BJ (cell line): ENCODE data around the gene TRPM1. TPM values are rescaled to one million over a fixed set of nuclear protein-coding genes. Genes with fewer than 3 reads are reported as not detected.

Experiments used
- CTCF ChIA-PET: fragments of 350-600 bp; formaldehyde crosslinking; extraction: SDS; loops from one replicate; lab custom pipeline; 2021; ENCODE audit warnings: antibody characterized with exemption, inconsistent platforms; lab: Yijun Ruan, JAX
- POLR2A ChIA-PET: fragments of 300-600 bp; sonication (Branson Sonifier 250); formaldehyde crosslinking; extraction: SDS; loops from one replicate; lab custom pipeline; 2021; ENCODE audit warnings: antibody characterized with exemption; lab: Charles Lee
- DNase-seq: peaks from one replicate; pipeline ENCODE4 v3.0.0-alpha.2; 2011; ENCODE audit warnings: low read depth
- H3K27me3 ChIP-seq: 2 replicates; pipeline ENCODE4 v1.6.0; 2011; ENCODE audit warnings: low read length; ENCODE audit not compliant: control insufficient read depth, insufficient read depth
- H3K36me3 ChIP-seq: 2 replicates; pipeline ENCODE4 v1.5.1; 2011; ENCODE audit warnings: low read length; ENCODE audit not compliant: control insufficient read depth, insufficient read depth
- H3K4me3 ChIP-seq: 2 replicates; pipeline ENCODE4 v1.5.1; 2011; ENCODE audit warnings: low read depth, mild to moderate bottlenecking, control low read depth, low read length
- polyA plus RNA-seq: library from polyadenylated mRNA; depleted of rRNA; stranded (reverse); fragments of >200 nt; gene quantifications from 2 replicates; pipeline ENCODE4 v1.2.3, GENCODE V29; 2011
- TF ChIP-seq, protein P1 (sequence below): IDR thresholded peaks from 2 replicates; pipeline ENCODE4 v1.5.1; 2011; ENCODE audit warnings: low read depth, mild to moderate bottlenecking, control low read depth, inconsistent platforms, low read length, moderate library complexity; ENCODE audit not compliant: insufficient read depth

The TRPM1 gene
- polyA plus RNA-seq, 1 experiment = 0.44 TPM

GRCh38 chr15:31104003-31104402 lies 2.5 kb upstream of the TRPM1 start:
- ChIA-PET POLR2A (no interaction called here), CTCF (no interaction called here)
- TF ChIP-seq, protein P1, sequence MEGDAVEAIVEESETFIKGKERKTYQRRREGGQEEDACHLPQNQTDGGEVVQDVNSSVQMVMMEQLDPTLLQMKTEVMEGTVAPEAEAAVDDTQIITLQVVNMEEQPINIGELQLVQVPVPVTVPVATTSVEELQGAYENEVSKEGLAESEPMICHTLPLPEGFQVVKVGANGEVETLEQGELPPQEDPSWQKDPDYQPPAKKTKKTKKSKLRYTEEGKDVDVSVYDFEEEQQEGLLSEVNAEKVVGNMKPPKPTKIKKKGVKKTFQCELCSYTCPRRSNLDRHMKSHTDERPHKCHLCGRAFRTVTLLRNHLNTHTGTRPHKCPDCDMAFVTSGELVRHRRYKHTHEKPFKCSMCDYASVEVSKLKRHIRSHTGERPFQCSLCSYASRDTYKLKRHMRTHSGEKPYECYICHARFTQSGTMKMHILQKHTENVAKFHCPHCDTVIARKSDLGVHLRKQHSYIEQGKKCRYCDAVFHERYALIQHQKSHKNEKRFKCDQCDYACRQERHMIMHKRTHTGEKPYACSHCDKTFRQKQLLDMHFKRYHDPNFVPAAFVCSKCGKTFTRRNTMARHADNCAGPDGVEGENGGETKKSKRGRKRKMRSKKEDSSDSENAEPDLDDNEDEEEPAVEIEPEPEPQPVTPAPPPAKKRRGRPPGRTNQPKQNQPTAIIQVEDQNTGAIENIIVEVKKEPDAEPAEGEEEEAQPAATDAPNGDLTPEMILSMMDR = no peak
- H3K36me3 ChIP-seq = no peaks in the 10 kb centered on the region
- H3K4me3 ChIP-seq = no peak overlapping the region
- H3K27me3 ChIP-seq = no peaks in the 10 kb centered on the region
- no peak for DNase-seq

- Histone ChIP-seq H3K27me3 (no peaks in the 10 kb centered on the region), H3K4me3 (no peak overlapping the region), H3K36me3 (no peaks in the 10 kb centered on the region)
- TF ChIP-seq, protein P1 = no peak
- ChIA-PET POLR2A (no interaction called here), CTCF (interaction anchor here (1.0 to 3.6 kb wide), 4 partner anchors 10 to 78 kb away, joined by 3 to 15 read pairs (median 3); no protein-coding TSS in a partner anchor)
- no peak for DNase-seq
These were observed 1.1 kb upstream of the TRPM1 start for GRCh38 chr15:31102374-31103342.

- no peak overlapping the region for H3K4me3 ChIP-seq
- no peaks in the 10 kb centered on the region for H3K27me3 ChIP-seq
- no peaks in the 10 kb centered on the region for H3K36me3 ChIP-seq
- no peak for DNase-seq
- TF ChIP-seq, protein P1 = no peak
- ChIA-PET POLR2A (no interaction called here), CTCF (interaction anchor here (1.0 to 3.6 kb wide), 4 partner anchors 9 to 77 kb away, joined by 3 to 15 read pairs (median 4); no protein-coding TSS in a partner anchor)
These were observed 455 bp upstream of the TRPM1 start for GRCh38 chr15:31102039-31102321.

GRCh38 chr15:31100738-31101137 lies 787 bp downstream of the TRPM1 start:
- ChIA-PET POLR2A (no interaction called here), CTCF (interaction anchor here (1.6 to 3.6 kb wide), 2 partner anchors 10 to 28 kb away, joined by 5 to 15 read pairs; no protein-coding TSS in a partner anchor)
- Histone ChIP-seq H3K27me3 (no peaks in the 10 kb centered on the region), H3K36me3 (no peaks in the 10 kb centered on the region), H3K4me3 (no peak overlapping the region)
- DNase-seq = no peak
- TF ChIP-seq, protein P1 = no peak

DNA sequence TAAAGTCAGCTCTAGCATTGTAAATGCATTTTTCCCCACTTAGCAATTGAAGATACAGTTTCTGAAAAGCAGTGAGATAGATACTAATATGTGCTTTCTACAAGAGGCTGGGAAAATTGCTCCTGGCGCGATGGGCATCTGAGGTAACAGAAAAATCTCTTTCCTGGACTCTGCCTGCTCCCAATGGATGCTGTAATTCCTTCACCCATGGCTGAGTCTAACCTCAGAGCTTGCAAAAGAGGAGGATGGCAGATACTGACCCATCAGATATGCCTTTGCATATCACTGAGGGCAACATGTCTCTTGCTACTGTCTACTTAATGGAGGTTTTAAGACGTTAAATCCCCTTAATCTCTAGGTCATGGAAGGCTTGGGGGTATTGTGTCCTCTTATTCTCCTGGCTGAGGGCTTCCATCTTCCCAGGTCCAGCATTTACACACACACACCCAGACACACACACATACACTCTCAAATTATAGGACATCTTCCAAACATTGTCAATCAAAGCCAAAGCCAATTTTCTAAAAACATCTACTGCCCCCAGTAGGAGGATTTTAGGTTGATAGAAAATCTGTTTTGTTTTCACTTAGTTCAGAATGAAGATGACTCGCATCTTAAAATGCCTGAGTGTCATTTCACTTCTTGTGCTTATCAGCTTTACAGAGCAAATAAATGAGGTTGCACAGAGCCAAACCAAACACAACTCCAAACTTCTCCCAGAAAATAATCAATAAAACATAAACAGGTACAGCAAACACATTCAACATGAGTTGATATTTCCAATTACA lies 2.4 kb downstream of the TRPM1 start:
- CTCF ChIA-PET = interaction anchor here (1.1 to 3.6 kb wide), 2 partner anchors 30 kb away, joined by 3 to 15 read pairs; no protein-coding TSS in a partner anchor
- no peak for DNase-seq

More for the DNA sequence above, 2.4 kb downstream of the TRPM1 start:
- Histone ChIP-seq H3K4me3 (no peak overlapping the region), H3K36me3 (no peaks in the 10 kb centered on the region), H3K27me3 (no peaks in the 10 kb centered on the region)
- TF ChIP-seq, protein P1 = peak; percentile 36
- POLR2A ChIA-PET = no interaction called here
